ENCODE results near the gene TMEM178A. TPM values are rescaled to one million over a fixed set of nuclear protein-coding genes. Genes with fewer than 3 reads are reported as not detected.

The TMEM178A gene
- total RNA-seq, 1 donor from 2014 or later = 4.7 TPM

DNA sequence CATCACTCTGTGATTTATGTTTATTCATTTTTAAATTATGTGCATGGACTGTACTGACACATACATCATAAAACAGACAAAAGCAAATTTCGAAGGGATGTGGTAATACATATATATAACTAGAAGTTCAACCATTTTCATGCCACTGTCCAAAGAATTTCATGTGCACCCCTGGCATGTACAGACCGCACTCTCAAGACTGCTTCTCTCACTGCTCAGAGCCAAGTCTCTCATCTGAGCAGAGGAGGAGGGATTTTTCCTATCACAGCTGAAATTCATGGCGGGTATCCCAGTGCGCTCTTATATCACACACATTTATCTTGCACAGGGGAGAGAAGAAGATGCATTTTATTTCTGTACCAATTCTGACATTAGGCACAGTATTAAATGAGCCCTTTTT is 5.9 kb downstream of the TMEM178A start:
- no peaks in the 10 kb centered on the region for H3K9me3 ChIP-seq (ENCODE audit: control insufficient read depth in 3 of 3, low read length in 3 of 3)
- no peak overlapping the region for H3K27ac ChIP-seq (ENCODE audit: low read depth, low read length)
- H3K4me1 ChIP-seq (ENCODE audit: control insufficient read depth in 3 of 3, insufficient read depth in 3 of 3, low read length in 3 of 3) = peaks cover 5% of the 10 kb centered on the region in 3 donors
- no peak overlapping the region for H3K4me3 ChIP-seq (ENCODE audit: low read length in 3 of 3)
- no peak overlapping the region for H3K9ac ChIP-seq (ENCODE audit: low read depth in 1 of 3, low read length in 3 of 3)
- H3K36me3 ChIP-seq (ENCODE audit: control insufficient read depth in 3 of 3, insufficient read depth in 3 of 3, low read length in 3 of 3) = no peaks in the 10 kb centered on the region
- H3K27me3 ChIP-seq (ENCODE audit: control insufficient read depth in 3 of 3, insufficient read depth in 3 of 3, low read length in 3 of 3) = peaks cover 5 to 14% (median 12%) of the 10 kb centered on the region in 3 donors

GRCh38 chr2:39673018-39673417 is 7.3 kb downstream of the TMEM178A start:
- Histone ChIP-seq H3K27ac (ENCODE audit: low read depth, low read length) (no peak overlapping the region), H3K36me3 (ENCODE audit: control insufficient read depth in 3 of 3, insufficient read depth in 3 of 3, low read length in 3 of 3) (no peaks in the 10 kb centered on the region), H3K9ac (ENCODE audit: low read depth in 1 of 3, low read length in 3 of 3) (no peak overlapping the region), H3K9me3 (ENCODE audit: control insufficient read depth in 3 of 3, low read length in 3 of 3) (no peaks in the 10 kb centered on the region), H3K4me1 (ENCODE audit: control insufficient read depth in 3 of 3, insufficient read depth in 3 of 3, low read length in 3 of 3) (no peaks in the 10 kb centered on the region), H3K4me3 (ENCODE audit: low read length in 3 of 3) (no peak overlapping the region), H3K27me3 (ENCODE audit: control insufficient read depth in 3 of 3, insufficient read depth in 3 of 3, low read length in 3 of 3) (peaks cover 0 to 4% (median under 1%) of the 10 kb centered on the region in 3 donors)

DNA sequence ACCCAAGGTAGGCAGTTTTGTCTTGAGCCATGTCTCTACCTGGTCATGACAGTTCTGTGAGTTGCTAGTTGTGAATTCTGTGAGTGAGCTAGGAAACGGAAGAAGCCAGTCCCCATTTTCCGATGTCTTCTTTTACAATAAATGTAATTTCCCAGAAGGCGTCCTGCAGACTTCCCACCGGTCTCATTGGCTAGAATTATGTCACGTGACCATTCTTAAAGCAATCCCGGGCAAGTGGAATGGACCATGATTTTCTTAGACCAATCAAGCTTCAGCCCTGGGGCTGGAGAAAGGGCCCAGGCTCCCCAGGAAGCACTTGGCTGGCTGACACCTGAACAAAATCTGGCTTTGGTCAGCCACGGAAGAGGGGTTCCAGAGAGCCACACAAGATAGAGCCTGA is 10.6 kb downstream of the TMEM178A start:
- Histone ChIP-seq H3K9me3 (ENCODE audit: control insufficient read depth in 3 of 3, low read length in 3 of 3) (no peaks in the 10 kb centered on the region), H3K27ac (ENCODE audit: low read depth, low read length) (no peak overlapping the region), H3K4me1 (ENCODE audit: control insufficient read depth in 3 of 3, insufficient read depth in 3 of 3, low read length in 3 of 3) (no peaks in the 10 kb centered on the region), H3K27me3 (ENCODE audit: control insufficient read depth in 3 of 3, insufficient read depth in 3 of 3, low read length in 3 of 3) (no peaks in the 10 kb centered on the region), H3K4me3 (ENCODE audit: low read length in 3 of 3) (no peak overlapping the region), H3K9ac (ENCODE audit: low read depth in 1 of 3, low read length in 3 of 3) (no peak overlapping the region), H3K36me3 (ENCODE audit: control insufficient read depth in 3 of 3, insufficient read depth in 3 of 3, low read length in 3 of 3) (no peaks in the 10 kb centered on the region)

- no peak overlapping the region for H3K9ac ChIP-seq (ENCODE audit: low read depth in 1 of 3, low read length in 3 of 3)
- no peaks in the 10 kb centered on the region for H3K36me3 ChIP-seq (ENCODE audit: control insufficient read depth in 3 of 3, insufficient read depth in 3 of 3, low read length in 3 of 3)
- H3K27ac ChIP-seq (ENCODE audit: low read depth, low read length) = no peak overlapping the region
- peaks cover 0 to 3% (median 2%) of the 10 kb centered on the region in 3 donors for H3K4me1 ChIP-seq (ENCODE audit: control insufficient read depth in 3 of 3, insufficient read depth in 3 of 3, low read length in 3 of 3)
- H3K9me3 ChIP-seq (ENCODE audit: control insufficient read depth in 3 of 3, low read length in 3 of 3) = no peaks in the 10 kb centered on the region
- H3K4me3 ChIP-seq (ENCODE audit: low read length in 3 of 3) = no peak overlapping the region
- no peaks in the 10 kb centered on the region for H3K27me3 ChIP-seq (ENCODE audit: control insufficient read depth in 3 of 3, insufficient read depth in 3 of 3, low read length in 3 of 3)
Measured at GRCh38 chr2:39678170-39678569, 12.5 kb downstream of the TMEM178A start.

GRCh38 chr2:39679805-39680204 is 14.1 kb downstream of the TMEM178A start:
- Histone ChIP-seq H3K27me3 (ENCODE audit: control insufficient read depth in 3 of 3, insufficient read depth in 3 of 3, low read length in 3 of 3) (no peaks in the 10 kb centered on the region), H3K9ac (ENCODE audit: low read depth in 1 of 3, low read length in 3 of 3) (no peak overlapping the region), H3K36me3 (ENCODE audit: control insufficient read depth in 3 of 3, insufficient read depth in 3 of 3, low read length in 3 of 3) (no peaks in the 10 kb centered on the region), H3K4me1 (ENCODE audit: control insufficient read depth in 3 of 3, insufficient read depth in 3 of 3, low read length in 3 of 3) (peaks cover 0 to 7% (median 5%) of the 10 kb centered on the region in 3 donors), H3K27ac (ENCODE audit: low read depth, low read length) (no peak overlapping the region), H3K4me3 (ENCODE audit: low read length in 3 of 3) (no peak overlapping the region), H3K9me3 (ENCODE audit: control insufficient read depth in 3 of 3, low read length in 3 of 3) (no peaks in the 10 kb centered on the region)

DNA sequence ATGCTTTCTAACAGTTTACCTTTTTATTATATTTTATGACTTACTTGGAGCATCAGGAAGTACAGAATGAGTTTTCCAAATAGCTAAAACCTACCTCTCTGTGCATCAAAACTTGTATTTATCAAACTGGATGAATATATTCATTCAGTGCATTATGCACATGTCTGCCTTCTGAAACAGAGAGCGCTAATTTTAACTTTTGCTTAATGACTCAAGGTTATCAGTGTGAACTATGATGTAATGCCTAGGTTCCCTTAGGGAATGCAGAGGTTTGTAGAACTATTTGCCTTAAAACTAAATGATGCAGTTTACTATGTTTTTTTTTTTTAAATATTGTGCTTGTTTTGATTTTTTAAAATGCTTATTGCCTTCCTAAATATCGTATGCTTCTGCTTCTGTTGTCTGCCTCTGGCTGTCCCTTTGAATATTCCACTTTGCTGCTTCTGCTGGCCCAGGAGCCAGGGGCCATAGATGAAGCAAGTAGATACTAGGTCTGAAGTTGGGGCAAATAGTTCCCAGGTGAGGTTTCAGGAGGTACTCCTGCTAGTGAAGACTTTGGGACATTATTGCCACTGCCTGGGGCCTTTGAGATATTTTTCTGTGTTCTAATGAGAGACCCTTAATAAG is 16.5 kb downstream of the TMEM178A start:
- Histone ChIP-seq H3K9me3 (ENCODE audit: control insufficient read depth in 3 of 3, low read length in 3 of 3) (no peaks in the 10 kb centered on the region), H3K27me3 (ENCODE audit: control insufficient read depth in 3 of 3, insufficient read depth in 3 of 3, low read length in 3 of 3) (no peaks in the 10 kb centered on the region), H3K36me3 (ENCODE audit: control insufficient read depth in 3 of 3, insufficient read depth in 3 of 3, low read length in 3 of 3) (no peaks in the 10 kb centered on the region), H3K9ac (ENCODE audit: low read depth in 1 of 3, low read length in 3 of 3) (no peak overlapping the region), H3K4me3 (ENCODE audit: low read length in 3 of 3) (no peak overlapping the region), H3K27ac (ENCODE audit: low read depth, low read length) (no peak overlapping the region), H3K4me1 (ENCODE audit: control insufficient read depth in 3 of 3, insufficient read depth in 3 of 3, low read length in 3 of 3) (peaks cover 0 to 7% (median 5%) of the 10 kb centered on the region in 3 donors)

- Histone ChIP-seq H3K9me3 (ENCODE audit: control insufficient read depth in 3 of 3, low read length in 3 of 3) (no peaks in the 10 kb centered on the region), H3K36me3 (ENCODE audit: control insufficient read depth in 3 of 3, insufficient read depth in 3 of 3, low read length in 3 of 3) (no peaks in the 10 kb centered on the region)
Measured at GRCh38 chr2:39683022-39683699, 17.4 kb downstream of the TMEM178A start.

GRCh38 chr2:39684464-39684863 is 18.7 kb downstream of the TMEM178A start:
- Histone ChIP-seq H3K9ac (ENCODE audit: low read depth in 1 of 3, low read length in 3 of 3) (no peak overlapping the region), H3K9me3 (ENCODE audit: control insufficient read depth in 3 of 3, low read length in 3 of 3) (no peaks in the 10 kb centered on the region), H3K4me3 (ENCODE audit: low read length in 3 of 3) (no peak overlapping the region), H3K4me1 (ENCODE audit: control insufficient read depth in 3 of 3, insufficient read depth in 3 of 3, low read length in 3 of 3) (peaks cover 0 to 7% (median 5%) of the 10 kb centered on the region in 3 donors), H3K27me3 (ENCODE audit: control insufficient read depth in 3 of 3, insufficient read depth in 3 of 3, low read length in 3 of 3) (no peaks in the 10 kb centered on the region), H3K36me3 (ENCODE audit: control insufficient read depth in 3 of 3, insufficient read depth in 3 of 3, low read length in 3 of 3) (no peaks in the 10 kb centered on the region), H3K27ac (ENCODE audit: low read depth, low read length) (no peak overlapping the region)

More at GRCh38 chr2:39683022-39683699, 17.4 kb downstream of the TMEM178A start:
- no peak overlapping the region for H3K4me3 ChIP-seq (ENCODE audit: low read length in 3 of 3)
- no peaks in the 10 kb centered on the region for H3K27me3 ChIP-seq (ENCODE audit: control insufficient read depth in 3 of 3, insufficient read depth in 3 of 3, low read length in 3 of 3)
- H3K9ac ChIP-seq (ENCODE audit: low read depth in 1 of 3, low read length in 3 of 3) = peak overlapping the region in 1 of 3 donors; percentile 46
- no peak overlapping the region for H3K27ac ChIP-seq (ENCODE audit: low read depth, low read length)
- peaks cover 0 to 7% (median 5%) of the 10 kb centered on the region in 3 donors for H3K4me1 ChIP-seq (ENCODE audit: control insufficient read depth in 3 of 3, insufficient read depth in 3 of 3, low read length in 3 of 3)

- no peaks in the 10 kb centered on the region for H3K36me3 ChIP-seq (ENCODE audit: control insufficient read depth in 3 of 3, insufficient read depth in 3 of 3, low read length in 3 of 3)
- no peak overlapping the region for H3K27ac ChIP-seq (ENCODE audit: low read depth, low read length)
- peaks cover 0 to 7% (median 5%) of the 10 kb centered on the region in 3 donors for H3K4me1 ChIP-seq (ENCODE audit: control insufficient read depth in 3 of 3, insufficient read depth in 3 of 3, low read length in 3 of 3)
- H3K27me3 ChIP-seq (ENCODE audit: control insufficient read depth in 3 of 3, insufficient read depth in 3 of 3, low read length in 3 of 3) = no peaks in the 10 kb centered on the region
- H3K4me3 ChIP-seq (ENCODE audit: low read length in 3 of 3) = no peak overlapping the region
- H3K9ac ChIP-seq (ENCODE audit: low read depth in 1 of 3, low read length in 3 of 3) = no peak overlapping the region
- H3K9me3 ChIP-seq (ENCODE audit: control insufficient read depth in 3 of 3, low read length in 3 of 3) = peaks cover 0 to under 1% (median 0%) of the 10 kb centered on the region in 3 donors
Measured at GRCh38 chr2:39685126-39685525, 19.4 kb downstream of the TMEM178A start.

DNA sequence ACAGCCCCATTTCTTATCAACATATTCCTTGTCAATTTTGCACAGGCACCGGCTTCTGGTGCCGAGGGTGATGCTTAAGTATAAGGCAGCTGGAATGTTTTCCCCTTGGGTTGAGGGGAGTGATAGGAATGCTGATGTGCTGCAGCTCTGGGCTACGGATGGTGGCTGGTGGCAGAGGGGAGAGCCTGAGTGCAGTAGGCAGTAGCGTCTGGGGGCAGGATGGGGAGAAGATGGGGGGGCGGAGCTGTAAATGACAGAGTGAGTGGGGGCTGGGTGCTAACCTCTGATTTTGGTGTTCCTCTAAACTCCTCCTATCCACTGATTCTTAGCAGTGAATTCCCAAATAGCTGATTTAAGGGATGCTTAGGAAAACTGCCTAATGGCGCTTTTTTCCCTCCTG is 20.7 kb downstream of the TMEM178A start:
- Histone ChIP-seq H3K4me1 (ENCODE audit: control insufficient read depth in 3 of 3, insufficient read depth in 3 of 3, low read length in 3 of 3) (peaks cover 0 to 7% (median 5%) of the 10 kb centered on the region in 3 donors), H3K27me3 (ENCODE audit: control insufficient read depth in 3 of 3, insufficient read depth in 3 of 3, low read length in 3 of 3) (no peaks in the 10 kb centered on the region), H3K9me3 (ENCODE audit: control insufficient read depth in 3 of 3, low read length in 3 of 3) (peaks cover 0 to 3% (median 0%) of the 10 kb centered on the region in 3 donors), H3K27ac (ENCODE audit: low read depth, low read length) (no peak overlapping the region), H3K9ac (ENCODE audit: low read depth in 1 of 3, low read length in 3 of 3) (no peak overlapping the region), H3K4me3 (ENCODE audit: low read length in 3 of 3) (no peak overlapping the region), H3K36me3 (ENCODE audit: control insufficient read depth in 3 of 3, insufficient read depth in 3 of 3, low read length in 3 of 3) (no peaks in the 10 kb centered on the region)
